Cortex of kidney (tissue), 1 donor: Measurements from ENCODE around the gene NDFIP2.

Experiments
- DNase-seq: peaks from one replicate; lab custom pipeline; 2025; lab: John Stamatoyannopoulos, UW

The NDFIP2 gene

GRCh38 chr13:79497064-79497463 is 16.1 kb downstream of the NDFIP2 start:
- no peak for DNase-seq

- DNase-seq, result no peak
Measured at GRCh38 chr13:79497852-79498251, 16.9 kb downstream of the NDFIP2 start.

- DNase-seq, result no peak
Measured at GRCh38 chr13:79500829-79501228, 19.9 kb downstream of the NDFIP2 start.

GRCh38 chr13:79501538-79502232 is 20.7 kb downstream of the NDFIP2 start:
- no peak for DNase-seq

GRCh38 chr13:79502859-79503468 is 22.0 kb downstream of the NDFIP2 start:
- no peak for DNase-seq

- DNase-seq, result no peak
Measured at GRCh38 chr13:79503473-79504017, 22.6 kb downstream of the NDFIP2 start.

GRCh38 chr13:79508224-79508961 is 27.4 kb downstream of the NDFIP2 start:
- no peak for DNase-seq

- no peak for DNase-seq
Measured at GRCh38 chr13:79511611-79512010, 30.7 kb downstream of the NDFIP2 start.

GRCh38 chr13:79512950-79513349 is 32.0 kb downstream of the NDFIP2 start:
- no peak for DNase-seq

- DNase-seq, result no peak
Measured at GRCh38 chr13:79516595-79516994, 35.6 kb downstream of the NDFIP2 start.

GRCh38 chr13:79519255-79519654 is 38.3 kb downstream of the NDFIP2 start:
- no peak for DNase-seq

- no peak for DNase-seq
Measured at GRCh38 chr13:79522583-79522982, 41.6 kb downstream of the NDFIP2 start.

- no peak for DNase-seq
Measured at GRCh38 chr13:79525064-79525857, 44.3 kb downstream of the NDFIP2 start.

GRCh38 chr13:79527698-79528097 is 46.7 kb downstream of the NDFIP2 start:
- no peak for DNase-seq

GRCh38 chr13:79528356-79528755 is 47.4 kb downstream of the NDFIP2 start:
- no peak for DNase-seq

GRCh38 chr13:79528759-79529191 is 47.8 kb downstream of the NDFIP2 start:
- no peak for DNase-seq

GRCh38 chr13:79529817-79530216 is 48.9 kb downstream of the NDFIP2 start:
- DNase-seq, result no peak

- no peak for DNase-seq
Measured at GRCh38 chr13:79530270-79530669, 49.3 kb downstream of the NDFIP2 start.

GRCh38 chr13:79531542-79532254 is 50.7 kb downstream of the NDFIP2 start:
- DNase-seq, result no peak

GRCh38 chr13:79532576-79532975 is 51.6 kb downstream of the NDFIP2 start:
- no peak for DNase-seq

- no peak for DNase-seq
Measured at GRCh38 chr13:79533781-79534400, 52.9 kb downstream of the NDFIP2 start.
